ENCODE data around the gene GRIK5.
"Not testable (repeated sequence)": the region's sequence is repeated elsewhere in the genome, so short reads cannot be mapped to it uniquely, and the experiment has no call there.

The GRIK5 gene

GRCh38 chr19:42045575-42045974 lies 24.4 kb downstream of the GRIK5 start:
- DNase-seq = no peak

GRCh38 chr19:42042455-42043170 lies 27.4 kb downstream of the GRIK5 start:
- DNase-seq = no peak

- DNase-seq = not testable (repeated sequence)
Measured at GRCh38 chr19:42040491-42040890, 29.5 kb downstream of the GRIK5 start.

- no peak for DNase-seq
Measured at GRCh38 chr19:42040031-42040430, 30.0 kb downstream of the GRIK5 start.

- DNase-seq = no peak
Measured at GRCh38 chr19:42038666-42039065, 31.3 kb downstream of the GRIK5 start.

GRCh38 chr19:42037649-42038048 lies 32.4 kb downstream of the GRIK5 start:
- no peak for DNase-seq

GRCh38 chr19:42034640-42035391 lies 35.2 kb downstream of the GRIK5 start:
- DNase-seq = peak; percentile 24

GRCh38 chr19:42033413-42033812 lies 36.6 kb downstream of the GRIK5 start:
- no peak for DNase-seq

GRCh38 chr19:42032431-42032830 lies 37.6 kb downstream of the GRIK5 start:
- no peak for DNase-seq

- DNase-seq = no peak
Measured at GRCh38 chr19:42030645-42031440, 39.2 kb downstream of the GRIK5 start.

GRCh38 chr19:42028304-42029216 lies 41.4 kb downstream of the GRIK5 start:
- no peak for DNase-seq

- no peak for DNase-seq
Measured at GRCh38 chr19:42024622-42025111, 45.3 kb downstream of the GRIK5 start.

GRCh38 chr19:42023943-42024260 lies 46.1 kb downstream of the GRIK5 start:
- DNase-seq = no peak

- no peak for DNase-seq
Measured at GRCh38 chr19:42023121-42023942, 46.7 kb downstream of the GRIK5 start.

- DNase-seq = no peak
Measured at GRCh38 chr19:42022616-42023015, 47.4 kb downstream of the GRIK5 start.

GRCh38 chr19:42021185-42021584 lies 48.8 kb downstream of the GRIK5 start:
- DNase-seq = no peak

- no peak for DNase-seq
Measured at GRCh38 chr19:42018503-42019193, 51.4 kb downstream of the GRIK5 start.

- no peak for DNase-seq
Measured at GRCh38 chr19:42017040-42017439, 53.0 kb downstream of the GRIK5 start.

GRCh38 chr19:42012747-42013146 lies 57.3 kb downstream of the GRIK5 start:
- not testable (repeated sequence) for DNase-seq

- DNase-seq = no peak
Measured at GRCh38 chr19:42010245-42011126, 59.5 kb downstream of the GRIK5 start.

Data from activated effector memory CD4-positive, alpha-beta T cell treated with Interleukin-2 at 50 U/mL for 16 hours (primary cell).